Measurements from ENCODE around the gene CRK. TPM values are rescaled to one million over a fixed set of nuclear protein-coding genes. Genes with fewer than 3 reads are reported as not detected.

CRK gene
- total and polyA plus RNA-seq, 7 experiments from 2014 or later: 16.9 to 29.0 (median 20.9) TPM

DNA sequence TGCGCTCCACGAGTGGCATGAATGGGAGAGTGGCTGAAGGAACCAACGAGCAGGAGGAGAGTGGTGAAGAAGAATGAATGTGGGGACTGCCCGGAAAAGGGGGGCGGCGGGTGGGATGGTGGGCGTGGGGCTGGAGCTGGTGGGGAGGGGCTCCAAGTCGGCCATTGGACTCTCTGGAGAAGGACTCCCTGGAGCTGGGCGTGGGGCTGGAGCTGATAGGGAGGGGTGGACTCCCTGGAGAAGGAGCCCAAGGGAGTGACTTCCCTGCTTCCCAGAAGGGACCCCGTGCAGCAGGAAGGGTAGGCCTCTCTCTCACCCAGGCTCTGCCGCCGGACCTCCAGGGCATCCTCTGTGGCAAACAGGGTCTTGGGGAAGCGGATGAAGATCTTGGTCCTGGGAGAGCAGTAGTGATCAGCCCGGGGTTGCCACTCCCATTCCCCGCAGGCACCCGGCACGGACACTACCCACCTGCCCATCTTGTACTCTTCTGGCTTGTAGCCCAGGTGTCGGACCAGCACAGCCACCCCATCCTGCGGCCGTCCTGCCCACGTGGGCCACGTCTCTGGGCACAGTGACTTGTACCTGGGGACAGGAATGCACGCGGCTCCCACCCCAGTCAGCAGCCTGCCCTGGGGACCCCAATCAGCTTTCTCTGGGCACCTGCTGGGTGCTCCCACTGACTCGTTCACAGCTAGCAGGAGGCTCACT, 14.9 kb upstream of the CRK start:
- CTCF ChIA-PET: no interaction called here
- H3K27ac ChIP-seq (ENCODE audit: low read depth, low read length): no peak overlapping the region
- ATAC-seq (no peak), DNase-seq (no peak)
- Mint-ChIP-seq H3K27me3 (no peaks in the 10 kb centered on the region), H3K4me3 (no peak overlapping the region), H3K27ac (peak overlapping the region in 2 of 9 donors; percentile 32 to 72), H3K9me3 (peaks cover 0 to 6% (median 0%) of the 10 kb centered on the region in 11 donors), H3K36me3 (peaks cover 0 to 23% (median 11%) of the 10 kb centered on the region in 5 donors), H3K4me1 (peaks cover 15 to 19% (median 18%) of the 10 kb centered on the region in 7 donors)
- intact Hi-C loops (cut with micrococcal nuclease): loop anchor here in 1 of 2 donors (5.0 kb wide), 1 partner anchor 46 kb away; the partner anchor contains the start of gene INPP5K
- peaks cover 0 to 27% (median 0%) of the 10 kb centered on the region in 3 experiments for H3K36me3 ChIP-seq (ENCODE audit: control insufficient read depth in 2 of 3, insufficient read depth in 3 of 3, low read length in 3 of 3)
- H3K4me3 ChIP-seq (ENCODE audit: low read length): no peak overlapping the region
- POLR2A ChIA-PET: interaction anchor here (0.9 kb wide), 1 partner anchor 15 kb away, joined by 3 read pairs; the partner anchor contains the start of gene CRK
- H3K4me1 ChIP-seq (ENCODE audit: control insufficient read depth in 2 of 2, insufficient read depth in 2 of 2, low read length in 2 of 2): peaks cover 0 to 7% of the 10 kb centered on the region in 2 donors
- H3K27me3 ChIP-seq (ENCODE audit: control insufficient read depth in 2 of 2, insufficient read depth in 2 of 2, low read length in 2 of 2): no peaks in the 10 kb centered on the region
- H3K9me3 ChIP-seq (ENCODE audit: control insufficient read depth in 2 of 3, low read length in 3 of 3): no peaks in the 10 kb centered on the region

- POLR2A ChIA-PET: no interaction called here
- CTCF ChIA-PET: no interaction called here
- intact Hi-C loops (cut with micrococcal nuclease): loop anchor here in 1 of 2 donors (5.0 kb wide), 1 partner anchor 47 kb away; the partner anchor contains the start of gene INPP5K
- peaks cover 0 to 23% (median 11%) of the 10 kb centered on the region in 5 donors for H3K36me3 Mint-ChIP-seq
- H3K4me1 Mint-ChIP-seq: peaks cover 15 to 19% (median 18%) of the 10 kb centered on the region in 7 donors
- ATAC-seq (no peak), DNase-seq (no peak)
- H3K9me3 Mint-ChIP-seq: peaks cover 0 to 6% (median 0%) of the 10 kb centered on the region in 11 donors
- Histone ChIP-seq H3K27ac (ENCODE audit: low read depth, low read length) (no peak overlapping the region), H3K4me1 (ENCODE audit: control insufficient read depth in 2 of 2, insufficient read depth in 2 of 2, low read length in 2 of 2) (peaks cover 0 to 7% of the 10 kb centered on the region in 2 donors), H3K27me3 (ENCODE audit: control insufficient read depth in 2 of 2, insufficient read depth in 2 of 2, low read length in 2 of 2) (no peaks in the 10 kb centered on the region), H3K4me3 (ENCODE audit: low read length) (no peak overlapping the region), H3K9me3 (ENCODE audit: control insufficient read depth in 2 of 3, low read length in 3 of 3) (no peaks in the 10 kb centered on the region), H3K36me3 (ENCODE audit: control insufficient read depth in 2 of 3, insufficient read depth in 3 of 3, low read length in 3 of 3) (peaks cover 0 to 27% (median 0%) of the 10 kb centered on the region in 3 experiments)
- H3K27ac Mint-ChIP-seq: peak overlapping the region in 2 of 9 donors; percentile 32 to 72
- H3K27me3 Mint-ChIP-seq: no peaks in the 10 kb centered on the region
- H3K4me3 Mint-ChIP-seq: no peak overlapping the region
These were observed 14.2 kb upstream of the CRK start for GRCh38 chr17:1470071-1470754.

DNA sequence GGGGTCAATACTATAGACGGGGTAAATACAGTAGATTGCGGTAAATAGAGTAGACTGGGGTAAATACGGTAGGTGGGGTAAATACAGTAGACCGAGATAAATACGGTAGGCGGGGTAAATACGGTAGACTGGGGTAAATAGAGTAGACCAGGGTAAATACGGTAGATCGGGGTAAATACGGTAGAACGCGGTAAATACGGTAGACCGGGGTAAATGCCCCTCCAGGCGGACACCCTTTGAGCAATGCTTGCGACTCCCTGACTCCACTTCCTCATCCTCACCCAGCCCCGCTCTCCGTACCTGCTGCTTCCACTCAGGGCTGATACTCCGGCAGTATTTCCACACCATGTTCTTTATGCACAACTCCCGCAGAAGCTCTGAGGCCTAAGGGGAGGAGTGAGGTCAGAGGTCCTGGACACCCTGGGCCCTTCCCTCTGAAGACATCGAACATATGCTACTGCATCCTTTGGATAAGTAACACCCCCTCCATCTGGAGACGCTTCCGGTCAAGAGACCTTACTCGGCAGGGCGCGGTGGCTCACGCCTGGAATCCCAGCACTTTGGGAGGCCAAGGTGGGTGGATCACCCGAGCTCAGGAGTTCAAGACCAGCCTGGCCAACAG, 13.3 kb upstream of the CRK start:
- Mint-ChIP-seq H3K4me3 (no peak overlapping the region), H3K27me3 (peaks cover 0 to 3% (median 0%) of the 10 kb centered on the region in 5 donors), H3K27ac (no peak overlapping the region), H3K4me1 (peaks cover 15 to 25% (median 18%) of the 10 kb centered on the region in 7 donors), H3K9me3 (peaks cover 0 to 6% (median 0%) of the 10 kb centered on the region in 11 donors), H3K36me3 (peaks cover 0 to 27% (median 11%) of the 10 kb centered on the region in 5 donors)
- intact Hi-C loops (cut with micrococcal nuclease): no loop called here
- ChIA-PET CTCF (no interaction called here), POLR2A (no interaction called here)
- H3K36me3 ChIP-seq (ENCODE audit: control insufficient read depth in 2 of 3, insufficient read depth in 3 of 3, low read length in 3 of 3): peaks cover 0 to 27% (median 0%) of the 10 kb centered on the region in 3 experiments
- H3K4me1 ChIP-seq (ENCODE audit: control insufficient read depth in 2 of 2, insufficient read depth in 2 of 2, low read length in 2 of 2): peaks cover 0 to 7% of the 10 kb centered on the region in 2 donors
- ATAC-seq (no peak), DNase-seq (no peak)
- H3K27me3 ChIP-seq (ENCODE audit: control insufficient read depth in 2 of 2, insufficient read depth in 2 of 2, low read length in 2 of 2): no peaks in the 10 kb centered on the region
- no peaks in the 10 kb centered on the region for H3K9me3 ChIP-seq (ENCODE audit: control insufficient read depth in 2 of 3, low read length in 3 of 3)
- no peak overlapping the region for H3K4me3 ChIP-seq (ENCODE audit: low read length)
- H3K27ac ChIP-seq (ENCODE audit: low read depth, low read length): no peak overlapping the region

GRCh38 chr17:1467898-1468492, 12.0 kb upstream of the CRK start:
- peak overlapping the region in 2 of 9 donors; percentile 41 to 50 for H3K27ac Mint-ChIP-seq
- peaks cover 0 to 27% (median 0%) of the 10 kb centered on the region in 3 experiments for H3K36me3 ChIP-seq (ENCODE audit: control insufficient read depth in 2 of 3, insufficient read depth in 3 of 3, low read length in 3 of 3)
- no peak overlapping the region for H3K27ac ChIP-seq (ENCODE audit: low read depth, low read length)
- no peak for DNase-seq
- H3K4me1 ChIP-seq (ENCODE audit: control insufficient read depth in 2 of 2, insufficient read depth in 2 of 2, low read length in 2 of 2): peaks cover 4 to 7% of the 10 kb centered on the region in 2 donors
- H3K36me3 Mint-ChIP-seq: peaks cover 0 to 28% (median 11%) of the 10 kb centered on the region in 5 donors
- intact Hi-C loops (cut with micrococcal nuclease): no loop called here
- peaks cover 12 to 22% (median 14%) of the 10 kb centered on the region in 7 donors for H3K4me1 Mint-ChIP-seq
- ChIA-PET CTCF (no interaction called here), POLR2A (interaction anchor here (1.2 kb wide), 1 partner anchor 9 kb away, joined by 3 read pairs; no protein-coding TSS in a partner anchor)
- H3K9me3 Mint-ChIP-seq: peaks cover 0 to 6% (median 0%) of the 10 kb centered on the region in 11 donors
- peaks cover 0 to 8% (median 0%) of the 10 kb centered on the region in 5 donors for H3K27me3 Mint-ChIP-seq
- no peak overlapping the region for H3K4me3 Mint-ChIP-seq
- H3K9me3 ChIP-seq (ENCODE audit: control insufficient read depth in 2 of 3, low read length in 3 of 3): no peaks in the 10 kb centered on the region
- ATAC-seq: peak; percentile 64
- H3K27me3 ChIP-seq (ENCODE audit: control insufficient read depth in 2 of 2, insufficient read depth in 2 of 2, low read length in 2 of 2): no peaks in the 10 kb centered on the region
- no peak overlapping the region for H3K4me3 ChIP-seq (ENCODE audit: low read length)

DNA sequence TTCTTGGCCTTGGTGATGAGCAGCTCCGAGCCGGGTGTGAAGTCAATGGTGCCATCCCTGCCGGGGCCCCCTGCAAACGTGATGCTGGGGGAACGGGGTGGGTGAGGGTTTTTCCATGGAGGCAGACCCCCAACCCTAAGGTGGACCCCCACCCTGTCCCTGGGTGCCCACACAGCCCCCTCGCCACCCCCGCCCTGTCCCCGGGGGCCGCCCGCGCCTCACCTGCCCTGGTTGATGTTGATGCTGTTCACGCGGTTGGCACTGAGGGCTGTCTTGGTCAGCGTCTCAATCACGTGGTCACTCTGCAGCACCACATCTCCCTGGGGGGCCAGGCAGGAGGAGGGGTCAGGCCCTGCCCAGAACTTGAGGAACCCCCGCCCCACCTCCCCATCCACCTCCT, 11.2 kb upstream of the CRK start:
- intact Hi-C loops (cut with micrococcal nuclease): no loop called here
- H3K36me3 ChIP-seq (ENCODE audit: control insufficient read depth in 2 of 3, insufficient read depth in 3 of 3, low read length in 3 of 3): peaks cover 0 to 24% (median 0%) of the 10 kb centered on the region in 3 experiments
- ChIA-PET POLR2A (no interaction called here), CTCF (no interaction called here)
- peaks cover 14 to 23% (median 15%) of the 10 kb centered on the region in 7 donors for H3K4me1 Mint-ChIP-seq
- no peak overlapping the region for H3K27ac Mint-ChIP-seq
- H3K9me3 Mint-ChIP-seq: peaks cover 0 to 6% (median 0%) of the 10 kb centered on the region in 11 donors
- ATAC-seq: no peak
- H3K27ac ChIP-seq (ENCODE audit: low read depth, low read length): no peak overlapping the region
- H3K4me3 ChIP-seq (ENCODE audit: low read length): no peak overlapping the region
- no peak overlapping the region for H3K4me3 Mint-ChIP-seq
- H3K9me3 ChIP-seq (ENCODE audit: control insufficient read depth in 2 of 3, low read length in 3 of 3): no peaks in the 10 kb centered on the region
- no peaks in the 10 kb centered on the region for H3K27me3 ChIP-seq (ENCODE audit: control insufficient read depth in 2 of 2, insufficient read depth in 2 of 2, low read length in 2 of 2)
- H3K4me1 ChIP-seq (ENCODE audit: control insufficient read depth in 2 of 2, insufficient read depth in 2 of 2, low read length in 2 of 2): peaks cover 12 to 13% of the 10 kb centered on the region in 2 donors
- no peak for DNase-seq
- peaks cover 0 to 11% (median 0%) of the 10 kb centered on the region in 5 donors for H3K27me3 Mint-ChIP-seq
- H3K36me3 Mint-ChIP-seq: peaks cover 0 to 29% (median 11%) of the 10 kb centered on the region in 5 donors

DNA sequence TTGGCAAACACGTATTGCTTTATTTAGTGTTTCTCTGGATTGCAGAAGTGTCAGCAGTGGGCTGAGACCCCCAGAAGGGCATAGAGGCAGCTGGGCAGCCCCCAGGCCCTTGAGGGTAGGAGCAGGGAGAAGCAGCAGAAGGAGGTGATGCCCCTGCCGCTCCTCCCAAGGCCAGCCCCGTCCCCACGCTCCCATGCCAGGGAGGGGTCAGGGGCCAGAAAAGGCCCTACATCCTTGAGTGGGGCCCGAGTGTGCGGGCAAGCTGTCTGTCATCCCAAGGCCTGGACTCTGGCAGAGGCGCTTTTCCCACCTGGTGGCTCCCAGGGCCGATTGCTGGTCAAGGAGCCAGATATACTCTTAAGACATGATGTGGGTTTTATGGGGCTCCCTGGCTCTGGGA, 8.2 kb upstream of the CRK start:
- no peak overlapping the region for H3K27ac Mint-ChIP-seq
- Histone ChIP-seq H3K27ac (ENCODE audit: low read depth, low read length) (no peak overlapping the region), H3K36me3 (ENCODE audit: control insufficient read depth in 2 of 3, insufficient read depth in 3 of 3, low read length in 3 of 3) (peaks cover 0 to 9% (median 0%) of the 10 kb centered on the region in 3 experiments), H3K27me3 (ENCODE audit: control insufficient read depth in 2 of 2, insufficient read depth in 2 of 2, low read length in 2 of 2) (no peaks in the 10 kb centered on the region), H3K4me1 (ENCODE audit: control insufficient read depth in 2 of 2, insufficient read depth in 2 of 2, low read length in 2 of 2) (peaks cover 16 to 37% of the 10 kb centered on the region in 2 donors), H3K9me3 (ENCODE audit: control insufficient read depth in 2 of 3, low read length in 3 of 3) (no peaks in the 10 kb centered on the region), H3K4me3 (ENCODE audit: low read length) (no peak overlapping the region)
- peaks cover 0 to 30% (median 4%) of the 10 kb centered on the region in 5 donors for H3K27me3 Mint-ChIP-seq
- DNase-seq (no peak), ATAC-seq (no peak)
- ChIA-PET CTCF (no interaction called here), POLR2A (no interaction called here)
- peaks cover 25 to 48% (median 35%) of the 10 kb centered on the region in 7 donors for H3K4me1 Mint-ChIP-seq
- intact Hi-C loops (cut with micrococcal nuclease): no loop called here
- no peak overlapping the region for H3K4me3 Mint-ChIP-seq
- H3K36me3 Mint-ChIP-seq: peaks cover 0 to 21% (median 7%) of the 10 kb centered on the region in 5 donors
- peaks cover 0 to 3% (median 0%) of the 10 kb centered on the region in 11 donors for H3K9me3 Mint-ChIP-seq

Data from naive thymus-derived CD4-positive, alpha-beta T cell (primary cell).